Spleen (tissue), 13 donors: ENCODE data around the gene CD207. TPM values are rescaled to one million over a fixed set of nuclear protein-coding genes. Genes with fewer than 3 reads are reported as not detected.
"Not testable (repeated sequence)": the region's sequence is repeated elsewhere in the genome, so short reads cannot be mapped to it uniquely, and the experiment has no call there.

Source experiments
- DNase-seq: peaks from one replicate; pipeline ENCODE4 v3.0.0-alpha.2; 2020
- H3K27ac ChIP-seq, 8 donors: fragments of 200-600 bp; sonication (generic) in 7 of 8; 1 replicate in 4 of 8; 2 replicates in 4 of 8; pipeline versions ENCODE4 v1.5.0 to v1.8.0; 2016 to 2021; ENCODE audit warnings: inconsistent platforms in 4 of 8, mild to moderate bottlenecking in 4 of 8, moderate library complexity in 1 of 8
- H3K27me3 ChIP-seq, 7 donors: fragments of 200-600 bp; sonication (generic) in 6 of 7; replicated peaks in 1 of 7; 1 replicate in 4 of 7; 2 replicates in 3 of 7; pipeline versions ENCODE4 v1.5.0 to v1.8.0; 2016 to 2021; ENCODE audit warnings: inconsistent platforms in 3 of 7, mild to moderate bottlenecking in 1 of 7
- H3K36me3 ChIP-seq, 6 donors: fragments of 200-600 bp; sonication (generic) in 5 of 6; 1 replicate in 4 of 6; 2 replicates in 2 of 6; pipeline versions ENCODE4 v1.5.0 to v1.8.0; 2016 to 2021; ENCODE audit warnings: inconsistent platforms in 2 of 6
- H3K4me1 ChIP-seq, 6 donors: fragments of 200-600 bp; sonication (generic) in 5 of 6; 1 replicate in 3 of 6; 2 replicates in 3 of 6; pipeline versions ENCODE4 v1.5.0 to v1.8.0; 2016 to 2021; ENCODE audit warnings: inconsistent platforms in 3 of 6
- H3K4me3 ChIP-seq, 8 donors: fragments of 200-600 bp; sonication (generic) in 7 of 8; 1 replicate in 4 of 8; 2 replicates in 4 of 8; pipeline versions ENCODE4 v1.5.0 to v1.8.0; 2016 to 2021; ENCODE audit warnings: inconsistent platforms in 4 of 8, mild to moderate bottlenecking in 4 of 8, moderate library complexity in 2 of 8
- H3K9me3 ChIP-seq, 8 donors: fragments of 200-600 bp; sonication (generic) in 7 of 8; 1 replicate in 4 of 8; 2 replicates in 4 of 8; pipeline versions ENCODE4 v1.5.0 to v1.8.0; 2016 to 2021; ENCODE audit warnings: inconsistent platforms in 4 of 8
- CTCF ChIP-seq, 11 experiments: fragments of 200-600 bp in 7 of 11; fragments of 450-650 bp in 4 of 11; sonication (generic) in 4 of 11; IDR thresholded peaks in 8 of 11; conservative IDR thresholded peaks in 3 of 11; 1 replicate in 7 of 11; 2 replicates in 4 of 11; pipeline versions ENCODE4 v1.4.0 to v1.8.0; 2016 to 2021; ENCODE audit warnings: antibody characterized with exemption in 11 of 11, inconsistent platforms in 4 of 11, mild to moderate bottlenecking in 1 of 11
- POLR2A ChIP-seq, 3 donors: fragments of 450-650 bp; IDR thresholded peaks; one replicate each; pipeline ENCODE4 v1.5.1; 2017; ENCODE audit warnings: antibody characterized with exemption in 3 of 3, mild to moderate bottlenecking in 1 of 3
- POLR2AphosphoS5 ChIP-seq, 3 donors: sonication (generic); formaldehyde crosslinking; IDR thresholded peaks; one replicate each; pipeline ENCODE4 v1.5.1; 2017; ENCODE audit warnings: antibody characterized with exemption in 3 of 3
- WGBS, 5 donors: extraction: QIAGEN DNeasy Blood & Tissue Kit in 3 of 5; methylation state at CpG; one replicate each; pipeline versions ENCODE4 v1.1.5 to v1.1.7; 2013 to 2018; 5-methylcytosine and 5-hydroxymethylcytosine counted together
- intact Hi-C: fragments of 100-400 bp; cut with DNase I; formaldehyde crosslinking; loops from one replicate; pipeline ENCODE4 v1.15.0; 2023; ENCODE audit warnings: low total_unique reads
- long read RNA-seq, 2 donors: transcript quantifications; one replicate each; lab custom pipeline, GENCODE V29; 2026
- polyA plus RNA-seq, 3 donors: library from polyadenylated mRNA; stranded (reverse); fragments of 200-250 nt; gene quantifications; one replicate each; pipeline ENCODE4 v1.2.1, GENCODE V29; 2013
- total RNA-seq, 7 donors: library from RNA; depleted of rRNA in 3 of 7; stranded (reverse); fragments of >200 nt in 3 of 7; fragmentation: NEBNext Ultra II Directional in 4 of 7; extraction: Animal tissue kit (Norgen Biotek cat#: 25700) in 4 of 7; gene quantifications; one replicate each; pipeline versions ENCODE4 v1.1.0 to v1.2.1, GENCODE V29; 2016 to 2021
- donor health status: healthy with polysubstance abuse.
- donor health status: DM: no; HTN: no; CAD: no; lungs with moderate emphysema.
- donor health status: DM: no; HTN: no; CAD: no.
- donor health status: Bipolar disorder and iron deficiency.
- donor health status: healthy.
- donor health status: DM: no; HTN: no; CAD: no.
- donor health status: DM: yes; HTN: yes; CAD: no.

The CD207 gene
- total RNA-seq = under 1 TPM in 2 of 7 donors, not detected in 5; 0.60 to 0.76 TPM
- under 1 TPM in 2 of 3 donors, not detected in 1; 0.05 to 0.11 TPM for polyA plus RNA-seq
- long read RNA-seq, donor 1 = 0 reads
- long read RNA-seq, donor 2 = 0 reads

GRCh38 chr2:70835643-70836042, at the start of gene CD207:
TSS of gene CD207 (minus strand) at chr2:70835816. CDS start at chr2:70835776, 40 bp downstream.
- TF ChIP-seq POLR2A (IDR thresholded peaks at IDR 0.05) = no peak
- intact Hi-C loops = no loop called here
- no peaks in the 10 kb centered on the region for H3K4me1 ChIP-seq
- 74 to 86% (median 82%) methylated on average over 4 of the region's 4 CpGs for WGBS, 5 donors
- DNase-seq = no peak
- H3K27ac ChIP-seq = no peak within 1 kb of the TSS
- peaks cover 0 to 11% (median 0%) of the 10 kb centered on the region in 7 donors for H3K27me3 ChIP-seq
- no peak within 1 kb of the TSS for H3K4me3 ChIP-seq
- H3K9me3 ChIP-seq = no peaks in the 10 kb centered on the region
- H3K36me3 ChIP-seq = no peaks in the 10 kb centered on the region

- not testable (repeated sequence) for DNase-seq, H3K4me1 ChIP-seq, H3K4me3 ChIP-seq, H3K27ac ChIP-seq, H3K36me3 ChIP-seq
- 47 to 59% (median 53%) methylated on average over 3 of the region's 3 CpGs for WGBS, 5 donors
- H3K9me3 ChIP-seq = peaks cover 0 to 12% (median 0%) of the 10 kb centered on the region in 8 donors
- H3K27me3 ChIP-seq = peaks cover 0 to 93% (median 58%) of the 10 kb centered on the region in 7 donors
- intact Hi-C loops = loop anchor here (10.0 kb wide), 1 partner anchor 46 kb away; no protein-coding TSS in a partner anchor
Measured at GRCh38 chr2:70878543-70878942, 42.9 kb upstream of the CD207 start.

- H3K4me1 ChIP-seq, H3K27ac ChIP-seq, DNase-seq, H3K4me3 ChIP-seq, H3K36me3 ChIP-seq: not testable (repeated sequence)
- peaks cover 0 to 12% (median 0%) of the 10 kb centered on the region in 8 donors for H3K9me3 ChIP-seq
- intact Hi-C loops = loop anchor here (10.0 kb wide), 1 partner anchor 49 kb away; no protein-coding TSS in a partner anchor
- H3K27me3 ChIP-seq = peaks cover 0 to 93% (median 59%) of the 10 kb centered on the region in 7 donors
- 68 to 80% (median 74%) methylated on average over 6 to 9 of the region's 9 CpGs for WGBS, 5 donors
Measured at GRCh38 chr2:70876138-70876537, 40.5 kb upstream of the CD207 start.

GRCh38 chr2:70873541-70873940, 37.9 kb upstream of the CD207 start:
- Histone ChIP-seq H3K27me3 (peaks cover 0 to 90% (median 59%) of the 10 kb centered on the region in 7 donors), H3K4me1 (peaks cover 6 to 12% (median 8%) of the 10 kb centered on the region in 6 donors), H3K36me3 (no peaks in the 10 kb centered on the region), H3K27ac (no peak overlapping the region), H3K9me3 (peaks cover 0 to 12% (median 0%) of the 10 kb centered on the region in 8 donors), H3K4me3 (no peak overlapping the region)
- 47 to 61% (median 52%) methylated on average over 4 of the region's 4 CpGs for WGBS, 5 donors
- TF ChIP-seq POLR2A (IDR thresholded peaks at IDR 0.05) (no peak), CTCF (IDR thresholded peaks at IDR 0.05 in 8 of 11, conservative IDR thresholded peaks at IDR 0.05 in 3 of 11) (no peak), POLR2AphosphoS5 (IDR thresholded peaks at IDR 0.05) (no peak)
- DNase-seq = no peak
- intact Hi-C loops = loop anchor here (10.0 kb wide), 1 partner anchor 51 kb away; no protein-coding TSS in a partner anchor

- 15 to 22% (median 16%) methylated on average over 26 to 36 of the region's 36 CpGs for WGBS, 5 donors
- intact Hi-C loops = loop anchor here (10.0 kb wide), 1 partner anchor 53 kb away; no protein-coding TSS in a partner anchor
- peaks cover 0 to 72% (median 51%) of the 10 kb centered on the region in 7 donors for H3K27me3 ChIP-seq
- no peaks in the 10 kb centered on the region for H3K36me3 ChIP-seq
- H3K4me3 ChIP-seq = peak overlapping the region in 1 of 8 donors; percentile 49
- H3K4me1 ChIP-seq = peaks cover 6 to 12% (median 8%) of the 10 kb centered on the region in 6 donors
- DNase-seq = peak; percentile 93
- no peaks in the 10 kb centered on the region for H3K9me3 ChIP-seq
- no peak overlapping the region for H3K27ac ChIP-seq
- TF ChIP-seq POLR2AphosphoS5 (IDR thresholded peaks at IDR 0.05) = peak in 1 of 3 donors; percentile 40
- no peak for TF ChIP-seq POLR2A (IDR thresholded peaks at IDR 0.05)
- TF ChIP-seq CTCF (IDR thresholded peaks at IDR 0.05 in 8 of 11, conservative IDR thresholded peaks at IDR 0.05 in 3 of 11) = peak; percentile 57 to 90 (median 85)
Measured at GRCh38 chr2:70871398-70872211, 36.0 kb upstream of the CD207 start.
